CD1c-positive myeloid dendritic cell (primary cell): ENCODE results near the gene NEK5.

Experiments used
- DNase-seq: peaks from one replicate; pipeline ENCODE4 v3.0.0-alpha.2; 2016; ENCODE audit errors: extremely low spot score

Gene NEK5

DNA sequence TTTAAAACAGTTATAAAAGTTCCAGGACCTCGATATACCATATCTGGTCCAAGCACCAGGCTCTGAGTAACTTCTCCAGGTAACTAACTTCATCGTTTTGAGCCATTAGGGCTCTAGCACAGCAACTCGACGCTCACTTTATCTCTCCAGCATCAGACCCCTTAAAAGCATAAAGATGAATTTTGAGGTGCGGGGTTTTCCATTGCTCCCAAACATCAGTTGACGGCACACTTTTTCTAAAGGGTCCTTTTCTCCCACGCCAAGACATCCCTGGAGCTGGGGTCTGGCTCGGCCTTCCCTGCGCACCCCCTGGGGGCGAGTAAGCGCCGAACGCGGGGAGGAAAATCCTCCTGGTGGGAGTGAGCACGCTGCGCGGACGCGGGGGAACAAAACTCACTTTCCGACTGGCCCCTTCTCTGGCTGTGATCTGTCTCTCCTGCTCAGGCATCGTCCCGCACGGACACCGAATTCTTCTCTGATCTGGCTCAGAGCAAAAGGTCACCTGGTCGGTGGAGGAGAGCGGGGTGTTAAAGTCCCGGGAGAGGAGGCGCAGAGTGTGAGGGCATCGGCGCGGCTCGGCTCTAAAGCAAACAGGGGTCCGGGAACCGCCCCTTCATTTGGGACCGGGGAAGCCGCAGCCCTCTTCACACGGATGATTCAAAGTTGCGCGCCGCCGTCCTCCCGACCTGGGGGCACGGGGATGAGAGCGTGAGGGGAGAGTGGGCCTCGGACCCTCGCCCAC is 117.8 kb downstream of the NEK5 start, which contains the start of gene ATP7B:
Gene ATP7B (minus strand): TSS at position 561 of the 742 bp plus-strand sequence. CDS start 113 bp downstream, at position 448.
- DNase-seq: peak; percentile 8

DNA sequence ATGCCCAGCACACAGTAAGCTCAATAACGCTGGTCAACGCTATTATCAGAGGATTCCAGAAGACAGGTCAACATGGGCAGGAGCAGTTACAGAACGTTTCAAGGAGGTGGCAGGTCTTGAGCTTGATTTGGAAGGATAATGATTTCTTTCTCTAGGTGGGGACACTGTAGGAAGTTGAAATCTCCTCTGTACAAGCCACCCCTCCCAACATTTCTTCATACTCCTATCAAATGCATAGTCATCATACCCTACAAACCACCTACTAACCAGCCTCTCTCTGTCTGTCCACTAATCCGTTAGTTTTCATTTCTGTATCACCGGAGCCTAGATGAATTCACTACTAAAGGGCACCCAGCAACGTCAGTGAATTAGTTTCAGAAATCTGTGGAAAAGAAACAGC is 118.9 kb downstream of the NEK5 start:
- no peak for DNase-seq

DNA sequence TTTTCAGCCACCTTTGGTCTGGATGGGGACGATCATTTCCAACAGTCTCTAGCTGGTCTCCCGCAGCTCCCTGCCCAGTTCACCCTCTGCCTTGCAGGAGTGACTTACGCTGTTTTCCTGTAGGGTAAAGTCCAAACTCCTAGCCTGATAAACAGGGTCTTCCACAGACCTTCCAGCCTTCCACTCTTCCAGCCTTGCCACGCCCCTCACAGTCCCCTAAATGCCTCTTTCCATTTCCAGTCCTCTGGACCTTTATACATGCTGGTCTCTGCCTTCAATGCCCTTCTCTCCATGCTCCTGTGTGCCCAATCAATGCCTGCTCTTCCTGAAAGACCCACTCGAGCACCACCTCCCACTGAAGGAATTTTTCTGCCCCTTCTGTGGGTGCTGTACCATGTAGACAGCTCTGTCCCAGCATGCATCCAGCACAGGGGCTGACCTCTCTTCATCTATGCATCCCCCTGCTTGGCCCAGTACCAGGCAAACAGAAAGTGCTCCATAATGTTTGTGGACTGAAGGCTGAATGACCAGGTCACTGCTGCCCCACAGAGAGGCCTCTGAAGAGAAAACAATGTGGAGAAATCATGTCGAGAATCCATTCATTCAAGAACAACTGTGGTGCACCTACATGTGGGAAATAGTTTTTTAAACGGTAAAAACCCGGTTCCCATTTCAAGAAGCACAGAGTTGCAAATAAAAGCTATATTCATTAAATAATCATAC is 122.2 kb downstream of the NEK5 start:
- no peak for DNase-seq

DNA sequence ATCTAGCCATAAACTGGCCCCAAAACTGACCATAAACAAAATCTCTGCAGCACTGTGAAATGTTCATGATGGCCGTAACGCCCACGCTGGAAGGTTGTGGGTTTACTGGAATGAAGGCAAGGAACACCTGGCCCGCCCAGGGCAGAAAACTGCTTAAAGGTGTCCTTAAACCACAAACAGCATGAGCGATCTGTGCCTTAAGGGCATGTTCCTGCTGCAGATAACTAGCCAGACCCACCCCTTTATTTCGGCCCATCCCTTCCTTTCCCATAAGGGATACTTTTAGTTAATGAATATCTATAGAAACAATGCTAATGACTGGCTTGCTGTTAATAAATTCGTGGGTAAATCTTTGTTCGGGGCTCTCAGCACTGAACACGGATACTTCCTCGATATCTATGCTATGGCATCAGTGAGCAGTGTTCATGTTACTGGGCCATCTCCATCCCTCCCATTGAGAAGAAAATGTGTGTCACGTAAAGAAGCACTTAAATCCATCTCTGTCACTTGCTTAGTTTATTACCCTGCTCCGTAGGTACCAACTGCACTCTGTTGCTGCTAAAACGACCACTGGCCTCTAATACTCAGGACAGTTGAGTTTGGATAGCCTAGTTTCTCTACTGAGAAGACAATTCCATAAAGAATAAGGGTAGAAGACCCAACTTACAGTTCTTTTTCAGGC is 122.9 kb downstream of the NEK5 start:
- DNase-seq: no peak

DNA sequence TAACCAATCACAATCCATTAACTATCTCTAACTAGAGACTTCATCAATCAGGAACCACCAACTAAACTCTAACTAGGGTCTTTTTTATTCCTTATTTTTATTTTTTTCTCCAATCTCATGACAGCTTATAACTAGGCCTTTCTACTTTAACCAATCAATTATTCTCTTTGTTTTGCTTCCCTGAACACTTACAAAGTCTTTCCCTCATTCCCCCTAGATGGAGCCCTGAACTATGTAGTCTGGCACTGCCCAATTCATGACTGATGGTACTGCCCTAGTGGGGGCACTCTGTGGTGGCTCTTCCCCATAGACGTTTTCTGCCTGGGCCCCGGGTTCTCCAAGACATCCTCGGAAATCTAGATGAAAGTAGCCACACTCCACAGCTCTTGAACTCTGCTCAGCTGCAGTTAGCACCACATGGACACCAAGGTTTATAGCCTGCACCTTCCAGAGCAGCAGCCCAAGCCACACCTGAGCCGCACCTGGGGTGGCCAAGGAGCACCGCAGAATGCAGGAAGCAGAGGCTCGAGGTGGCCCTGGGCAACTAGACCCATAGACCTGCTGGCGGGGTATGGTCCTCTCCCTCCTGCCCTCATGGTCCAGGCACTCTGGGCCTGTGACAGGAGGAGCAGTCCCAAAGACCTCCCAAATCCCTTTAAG is 124.2 kb downstream of the NEK5 start:
- no peak for DNase-seq

DNA sequence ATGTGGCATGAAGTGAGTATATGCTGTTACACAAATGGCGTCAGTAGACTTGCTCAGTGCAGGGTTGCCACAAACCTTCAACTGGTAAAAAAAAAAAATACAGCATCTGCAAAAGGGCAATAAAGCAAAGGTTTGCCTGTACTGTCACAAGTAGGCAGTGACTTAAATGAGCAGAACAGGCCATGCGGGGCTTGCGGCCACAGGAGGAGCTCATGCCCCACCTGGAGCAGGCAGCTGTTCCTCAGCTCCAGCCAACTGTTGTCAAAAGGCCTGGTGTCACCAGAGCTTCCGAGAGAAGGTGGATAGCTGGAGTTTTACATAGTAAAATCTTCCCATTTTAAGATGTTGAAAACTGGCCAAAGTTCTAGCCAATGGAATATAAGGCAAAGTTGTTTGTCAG is 125.3 kb downstream of the NEK5 start:
- DNase-seq: no peak

DNA sequence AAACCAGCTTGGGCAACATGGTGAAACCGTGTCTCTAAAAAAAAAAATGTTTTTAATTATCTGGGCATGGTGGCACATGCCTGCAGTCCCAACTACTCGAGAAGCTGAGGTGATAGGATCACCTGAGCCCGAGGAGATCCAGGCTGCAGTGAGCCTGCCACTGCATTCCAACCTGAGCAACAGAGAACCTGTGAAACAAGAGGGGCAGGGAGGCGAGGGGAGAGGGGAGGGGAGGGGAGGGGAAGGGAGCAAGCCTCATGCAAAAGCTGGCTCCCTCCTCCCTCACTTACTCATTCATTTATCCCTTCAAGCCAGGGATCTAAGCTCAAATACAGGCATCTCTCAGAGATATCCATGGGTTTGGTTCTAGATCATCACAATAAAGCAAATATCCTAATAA is 126.5 kb downstream of the NEK5 start:
- DNase-seq: no peak

DNA sequence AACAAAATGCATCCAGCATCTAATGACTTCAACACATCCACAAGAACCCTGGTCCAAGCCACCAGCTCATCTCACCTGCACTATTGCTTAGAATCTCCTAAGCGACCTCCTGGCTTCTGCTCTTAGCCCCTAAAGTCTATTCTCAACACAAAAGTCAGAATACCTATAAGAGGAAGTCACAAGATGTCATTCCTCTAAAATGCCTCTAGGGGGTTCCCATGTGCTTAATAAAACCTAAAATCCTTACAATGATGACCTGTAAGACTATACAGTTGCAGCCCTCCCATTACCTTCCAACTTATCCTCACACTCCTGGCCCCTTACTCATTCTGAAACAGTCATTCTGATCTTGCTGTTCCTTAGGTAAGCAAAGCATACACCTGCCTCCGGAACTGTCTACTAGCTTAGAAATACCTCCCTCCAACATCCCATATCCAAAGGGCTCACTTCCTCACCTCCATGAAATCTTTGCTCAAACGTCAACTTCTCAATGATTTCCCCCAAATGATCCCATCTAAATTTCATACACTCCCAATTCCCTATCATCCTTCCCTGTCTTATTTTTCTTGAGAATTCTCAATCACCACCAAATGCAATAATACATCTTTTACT is 127.6 kb downstream of the NEK5 start:
- peak; percentile 68 for DNase-seq

DNA sequence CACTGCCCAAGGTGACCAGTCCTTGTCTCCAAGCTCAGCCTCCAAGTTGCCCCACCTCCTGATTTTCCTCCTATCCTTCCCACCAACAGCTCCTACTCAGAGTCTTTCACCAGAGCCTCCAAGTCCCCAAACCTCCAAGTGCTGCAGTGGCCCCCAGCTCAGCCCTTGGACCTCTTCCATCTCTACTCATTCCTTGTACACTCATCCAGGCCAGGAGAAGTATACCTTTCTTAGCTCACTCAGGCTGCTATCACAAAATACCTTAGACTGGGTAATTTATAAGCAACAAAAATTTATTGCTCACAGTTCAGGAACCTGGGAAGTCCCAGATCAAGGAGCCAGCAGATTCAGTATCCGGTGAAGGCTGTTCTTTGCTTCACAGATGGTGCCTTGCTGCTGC is 129.0 kb downstream of the NEK5 start:
- DNase-seq: no peak

DNA sequence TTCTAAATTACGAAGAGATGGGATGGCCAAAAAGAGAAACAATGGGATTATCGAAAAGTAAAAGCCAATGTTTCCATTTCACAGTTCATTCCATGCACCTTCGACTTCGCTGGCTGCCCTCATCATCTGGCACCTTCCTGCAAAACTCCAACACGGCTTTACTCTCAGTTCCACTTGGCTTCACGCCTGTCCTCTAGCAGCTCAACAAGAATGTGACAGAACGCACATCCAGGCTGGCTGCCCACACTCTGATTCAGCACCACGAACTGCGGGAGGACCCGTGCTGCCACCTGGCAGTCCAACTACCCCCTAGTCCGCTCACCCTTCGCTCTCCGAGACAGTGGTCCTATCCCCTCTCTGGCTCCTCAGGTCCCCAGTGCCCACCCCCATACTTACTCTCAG is 129.4 kb downstream of the NEK5 start:
- DNase-seq: no peak

DNA sequence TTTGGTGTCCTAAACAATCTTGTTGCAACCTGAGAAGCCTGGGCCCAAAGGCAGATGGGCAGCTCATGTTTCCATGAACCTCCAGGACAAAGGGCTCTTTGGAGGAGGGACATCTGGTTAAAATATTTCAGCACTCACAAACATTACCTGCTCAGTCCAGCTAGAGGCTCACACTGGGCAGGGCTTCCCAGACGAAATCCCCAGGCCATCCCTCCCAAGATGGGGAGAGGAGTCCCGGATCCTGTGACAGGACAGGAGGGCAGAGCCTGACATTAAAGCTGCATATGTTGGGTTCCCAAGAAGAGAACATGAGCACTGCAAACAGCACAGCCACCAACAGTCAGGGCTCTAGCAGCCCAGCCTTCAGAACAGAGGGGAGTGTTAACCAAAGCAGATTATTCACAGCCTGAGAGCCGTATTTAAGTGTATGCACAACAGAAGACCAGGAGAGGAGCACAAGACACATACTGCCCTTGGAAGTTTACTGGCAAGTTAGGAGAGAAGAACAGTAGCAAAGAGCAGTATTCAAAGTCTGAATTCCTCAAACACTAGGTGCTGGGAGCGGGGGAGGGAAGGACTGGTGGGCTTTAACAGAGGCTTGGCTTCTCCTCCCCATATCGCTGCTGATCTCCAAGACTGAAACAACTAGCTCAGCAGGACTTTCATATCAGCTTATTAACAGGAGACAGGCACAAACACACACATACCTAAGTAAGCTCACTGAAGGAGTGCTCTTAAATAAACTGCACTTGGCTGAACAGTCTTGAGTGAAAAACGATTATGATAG is 130.0 kb downstream of the NEK5 start:
- DNase-seq: no peak

DNA sequence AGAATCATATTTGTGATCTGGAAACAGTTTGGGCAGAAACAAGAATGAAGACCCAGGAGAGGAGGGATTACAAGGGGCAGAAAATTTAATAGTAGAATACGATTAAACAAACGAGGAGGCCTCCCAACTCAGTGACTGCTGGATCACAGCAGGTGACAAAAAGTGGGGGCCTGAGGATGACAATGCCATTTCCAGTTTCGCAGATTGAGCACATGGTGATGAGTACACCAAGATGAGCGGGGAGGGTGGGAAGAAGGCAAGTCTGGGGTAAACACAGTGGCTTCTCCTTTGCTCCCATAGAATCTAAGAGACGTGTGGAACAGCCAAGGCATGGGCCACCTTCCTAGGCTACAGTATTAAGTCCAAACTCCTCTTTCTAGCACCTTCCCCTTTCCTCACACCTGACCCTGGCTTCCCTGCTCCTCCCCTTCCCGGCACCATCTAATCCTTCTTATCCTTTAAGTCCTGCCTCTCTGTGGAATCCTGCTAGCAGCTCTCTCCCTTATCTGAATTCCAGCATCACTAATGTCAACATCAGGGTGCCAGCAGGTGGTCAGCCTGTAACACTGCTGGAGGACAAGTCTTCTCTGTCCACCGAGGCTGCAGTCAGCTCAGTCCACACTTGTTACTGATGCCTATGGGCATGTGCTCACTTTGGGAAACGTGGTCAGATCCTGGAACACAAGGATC is 131.1 kb downstream of the NEK5 start:
- DNase-seq: no peak

DNA sequence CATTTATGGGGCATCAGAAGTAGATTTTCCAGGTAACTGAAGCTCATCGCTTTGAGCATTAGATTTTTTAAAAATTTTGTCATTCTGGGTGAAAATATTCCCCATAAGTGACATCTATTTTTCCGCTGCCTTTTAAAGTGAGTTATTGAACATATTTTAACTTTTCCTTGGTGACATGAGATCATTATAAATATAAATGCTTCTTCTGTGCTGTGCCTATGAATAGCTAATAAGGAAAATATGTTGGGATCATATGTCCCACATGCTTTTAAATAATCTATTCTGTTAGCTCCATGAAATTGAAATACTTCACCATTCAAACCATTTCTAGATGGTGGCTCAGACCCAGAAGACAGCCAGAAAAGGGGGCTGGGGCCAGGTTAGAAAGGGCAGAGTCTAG is 131.7 kb downstream of the NEK5 start:
- DNase-seq: no peak

DNA sequence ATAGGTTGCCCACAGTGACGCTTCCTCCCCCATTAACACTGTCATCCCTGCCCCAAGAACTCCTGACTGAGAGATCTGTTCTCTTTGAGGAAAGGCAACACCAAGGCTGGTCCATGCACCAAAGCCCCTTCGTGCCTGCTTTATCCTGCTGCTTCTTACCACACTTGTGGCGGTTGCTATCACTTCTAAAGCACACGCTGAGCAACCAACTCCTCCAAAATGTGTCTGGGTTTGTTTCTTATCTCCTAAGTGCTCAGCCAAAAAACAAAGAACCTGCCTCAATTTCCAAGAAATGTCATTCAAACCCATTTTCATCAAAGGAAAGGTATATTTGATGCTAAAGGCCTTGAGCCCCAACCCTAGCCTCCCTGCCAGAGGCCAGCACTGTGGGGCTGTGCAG is 132.2 kb downstream of the NEK5 start:
- no peak for DNase-seq

DNA sequence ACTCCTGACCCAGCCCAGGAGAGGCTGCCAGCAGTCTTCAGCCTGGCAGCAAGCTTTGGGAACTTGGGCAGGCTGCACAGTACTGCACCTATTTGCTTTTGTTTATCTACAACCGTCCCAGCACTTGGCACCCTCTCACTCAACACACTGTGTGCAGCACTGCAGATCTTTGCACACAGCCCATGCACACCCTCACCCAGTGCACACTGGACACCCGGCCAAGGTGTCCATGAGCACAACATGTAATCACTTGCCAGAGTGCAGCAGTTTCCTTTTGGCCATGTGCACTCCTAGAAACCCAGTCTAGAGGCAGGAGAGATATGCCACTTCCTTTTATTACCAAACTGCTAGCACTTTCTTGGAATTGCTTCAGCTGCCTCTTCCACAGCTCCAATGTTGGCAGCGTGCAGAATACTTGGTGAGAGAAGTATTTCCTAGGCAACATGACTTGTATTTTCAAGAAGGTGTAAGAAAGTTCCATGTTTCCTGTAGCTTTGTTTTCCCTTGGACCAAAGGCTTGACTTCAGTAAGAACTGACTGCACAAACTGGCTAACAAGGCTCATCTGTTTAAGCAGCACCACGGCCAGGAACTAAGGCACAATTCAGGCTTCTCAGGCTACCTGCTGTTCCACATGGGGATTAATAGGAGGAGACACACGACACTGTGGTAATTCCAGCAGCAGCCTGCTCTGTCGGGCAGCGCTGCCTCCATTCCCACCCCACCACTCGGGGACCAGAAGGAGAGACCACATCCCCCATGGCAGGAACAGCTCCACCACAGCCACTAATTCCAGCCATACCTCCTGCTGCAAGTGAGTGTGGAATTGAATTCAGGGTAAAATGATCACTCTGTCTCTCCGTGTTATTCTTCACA is 133.0 kb downstream of the NEK5 start:
- peak; percentile 4 for DNase-seq

DNA sequence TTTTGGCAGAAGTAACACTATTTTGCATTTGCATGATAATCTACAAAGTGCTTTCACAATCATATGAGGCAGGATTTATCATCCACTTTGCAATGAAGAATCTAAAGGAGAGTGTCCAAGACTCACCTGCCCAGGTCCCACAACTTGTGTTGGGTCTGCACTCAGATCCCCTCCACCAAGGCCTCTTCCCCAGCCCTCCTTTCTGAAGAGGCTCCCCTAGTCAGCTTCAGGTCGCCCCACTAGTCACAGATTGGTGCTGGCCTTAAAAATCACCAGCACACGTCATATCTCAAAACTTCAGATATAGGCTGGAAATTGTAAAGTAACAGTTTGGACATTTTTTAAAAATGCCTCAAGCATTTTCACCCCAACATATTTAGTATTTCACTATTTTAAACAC is 135.2 kb downstream of the NEK5 start:
- DNase-seq: no peak

DNA sequence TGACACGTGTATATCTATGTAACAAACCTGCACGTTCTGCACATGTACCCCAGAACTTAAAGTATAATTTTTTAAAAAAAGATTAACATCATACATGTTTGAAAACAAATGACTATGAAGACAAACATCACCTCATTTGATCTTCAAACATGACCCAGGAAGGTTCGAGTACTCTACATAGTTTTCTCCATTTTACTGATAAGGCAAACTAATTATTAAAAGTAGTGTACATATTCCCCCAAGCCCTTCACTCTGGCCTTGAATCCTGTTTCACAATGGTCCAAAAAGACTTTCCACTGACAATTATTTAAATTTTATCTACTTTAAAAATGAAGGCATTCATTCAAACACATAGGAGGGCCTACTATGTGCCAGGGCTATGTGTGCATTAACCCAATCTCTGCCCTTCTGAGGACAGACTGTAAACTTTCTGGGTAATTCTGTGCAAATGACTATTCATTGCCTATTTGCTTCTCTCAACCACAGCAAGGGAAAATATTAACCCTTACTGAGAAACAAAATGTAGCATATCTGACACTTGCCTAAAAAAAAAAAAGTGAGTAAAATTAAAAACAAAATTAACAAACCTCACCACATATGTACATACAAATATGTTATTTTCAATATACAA is 139.8 kb downstream of the NEK5 start:
- no peak for DNase-seq
